NAMALWA (cell line): ENCODE data around the gene SPTA1.

Experiments
- DNase-seq: peaks from one replicate; pipeline ENCODE4 v3.0.0-alpha.2; 2015; ENCODE audit warnings: low spot score

The SPTA1 gene

DNA sequence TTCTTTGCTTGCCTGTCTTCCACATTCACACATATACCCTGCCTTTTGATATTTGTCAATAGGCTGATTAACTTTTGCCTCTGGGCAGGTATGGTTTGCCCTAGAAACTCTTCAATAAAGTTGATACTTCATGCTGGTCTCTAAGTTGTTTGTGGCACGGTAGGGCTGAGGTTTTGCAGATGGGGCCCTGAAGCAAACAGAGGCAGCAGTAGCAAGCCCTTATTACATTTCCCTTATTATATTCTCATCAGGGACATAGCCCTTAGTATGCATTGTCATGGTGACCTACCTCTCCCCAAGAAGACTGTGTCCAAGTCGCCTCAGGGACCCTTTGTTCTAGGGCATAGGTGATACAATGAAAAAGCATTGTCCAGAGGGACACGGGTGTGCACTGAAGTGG is 116.0 kb downstream of the SPTA1 start, which contains the start of gene OR6P1:
Gene OR6P1 (minus strand): TSS at position 101 of the 400 bp plus-strand sequence. CDS start 6,976 bp downstream, outside the sequence.
- no peak for DNase-seq

DNA sequence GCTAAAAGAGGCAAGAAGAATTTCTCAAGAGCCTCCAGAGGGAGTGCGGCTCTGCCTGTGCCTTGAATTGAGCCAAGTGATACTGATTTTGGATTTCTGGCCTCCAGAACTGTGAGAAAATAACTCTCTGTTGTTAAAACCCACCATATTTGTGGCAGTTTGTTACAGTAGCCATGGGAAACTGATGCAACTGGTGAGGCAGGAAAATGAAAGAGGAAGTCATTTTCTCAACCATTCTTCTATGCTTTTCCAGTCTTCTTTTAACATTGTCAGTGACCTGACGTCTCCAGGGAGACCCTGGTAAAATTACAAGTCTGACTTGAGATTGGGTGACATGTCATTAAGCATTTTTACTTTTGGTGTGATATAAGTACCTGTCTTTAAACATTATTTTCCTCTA is 121.9 kb downstream of the SPTA1 start:
- DNase-seq: peak; percentile 86

DNA sequence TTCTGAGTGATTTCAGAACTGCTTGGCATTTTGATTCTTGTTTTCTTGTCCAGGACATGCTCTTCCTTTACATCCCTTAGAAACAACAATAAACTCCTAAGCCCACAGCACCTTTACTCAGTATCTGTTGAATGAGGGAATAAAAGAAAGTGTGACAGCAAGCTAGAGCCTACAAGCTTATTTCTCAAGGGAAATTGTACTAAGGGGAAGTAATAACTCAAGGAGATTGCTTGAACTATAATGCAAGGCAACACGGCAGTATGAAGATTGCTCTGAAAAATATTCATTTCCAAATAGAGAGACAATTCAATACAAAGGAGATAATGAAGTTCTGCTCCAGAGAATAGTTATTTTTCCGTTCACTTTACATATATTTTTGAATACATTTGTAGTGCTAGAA is 122.7 kb downstream of the SPTA1 start:
- DNase-seq: peak; percentile 45
